Stimulated activated CD8-positive, alpha-beta memory T cell treated with anti-CD3 and anti-CD28 coated beads, Interleukin-15, amount 100 ng/mL, for 4 hours (primary cell): ENCODE measurements around the gene KRT16.
"Not testable (repeated sequence)": the region's sequence is repeated elsewhere in the genome, so short reads cannot be mapped to it uniquely, and the experiment has no call there.

Experiments
- DNase-seq, 2 donors: peaks; one replicate each; pipeline ENCODE4 v3.0.0-alpha.2; 2020; ENCODE audit warnings: low read depth in 2 of 2

KRT16 gene

DNA sequence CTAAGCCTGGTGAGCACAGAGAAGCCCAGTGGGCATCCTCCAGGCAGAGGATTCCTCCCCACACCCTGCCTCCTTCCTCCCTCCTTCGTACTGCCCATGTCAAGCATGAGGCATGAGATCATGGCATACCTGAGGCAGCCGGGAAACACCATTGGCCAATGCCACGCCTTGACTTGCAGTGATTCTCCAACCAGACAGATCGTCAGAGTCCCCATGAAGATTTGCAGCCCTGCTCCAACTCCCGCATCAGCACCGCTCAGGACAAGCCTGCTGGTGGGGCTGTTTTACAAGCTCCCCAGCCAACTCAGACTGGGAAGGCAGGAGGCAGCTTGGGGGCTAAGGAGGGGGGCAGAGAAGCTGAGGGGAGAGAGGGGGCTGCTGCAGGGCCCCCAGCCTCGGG, 2.9 kb upstream of the KRT16 start:
- DNase-seq = no peak

DNA sequence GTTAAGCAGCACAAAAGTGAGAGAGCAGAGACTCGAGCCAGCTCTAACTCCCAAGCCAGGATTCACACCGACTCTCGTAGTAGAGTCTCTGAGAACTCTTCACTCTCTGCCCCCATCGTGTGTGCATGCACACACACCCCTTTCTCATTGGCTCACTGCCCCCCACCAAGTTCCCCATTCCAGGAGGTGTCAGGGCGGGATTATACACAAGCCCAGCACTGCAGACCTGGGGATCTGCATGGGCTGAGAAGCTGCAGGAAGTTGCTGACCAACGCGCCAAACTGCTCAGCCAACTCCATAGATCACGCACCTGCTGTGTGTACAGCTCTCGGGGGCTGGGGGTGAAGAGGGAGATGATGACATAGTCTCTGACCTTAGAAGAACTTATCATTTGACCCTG, 2.2 kb upstream of the KRT16 start:
- DNase-seq = not testable (repeated sequence)

DNA sequence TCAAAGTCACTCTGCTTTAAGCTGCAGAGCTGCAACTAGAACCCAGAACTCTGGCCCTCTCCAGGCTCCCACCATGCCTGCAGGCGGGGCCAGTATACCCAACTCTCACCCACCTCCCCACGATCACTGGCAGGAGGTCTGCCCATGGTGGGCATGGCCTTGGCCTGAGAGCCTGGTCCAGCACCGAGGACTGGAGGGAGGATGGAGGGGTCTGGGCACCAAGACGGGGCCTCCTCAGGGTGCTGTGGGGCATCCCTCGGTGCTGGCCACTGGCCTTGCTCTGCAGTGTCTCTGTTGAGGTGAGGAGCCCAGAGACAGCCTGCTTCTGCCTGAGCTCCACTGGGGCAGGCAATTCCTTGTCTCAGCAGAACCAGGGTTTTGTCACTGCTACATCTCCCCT, 1.5 kb upstream of the KRT16 start:
- no peak for DNase-seq

DNA sequence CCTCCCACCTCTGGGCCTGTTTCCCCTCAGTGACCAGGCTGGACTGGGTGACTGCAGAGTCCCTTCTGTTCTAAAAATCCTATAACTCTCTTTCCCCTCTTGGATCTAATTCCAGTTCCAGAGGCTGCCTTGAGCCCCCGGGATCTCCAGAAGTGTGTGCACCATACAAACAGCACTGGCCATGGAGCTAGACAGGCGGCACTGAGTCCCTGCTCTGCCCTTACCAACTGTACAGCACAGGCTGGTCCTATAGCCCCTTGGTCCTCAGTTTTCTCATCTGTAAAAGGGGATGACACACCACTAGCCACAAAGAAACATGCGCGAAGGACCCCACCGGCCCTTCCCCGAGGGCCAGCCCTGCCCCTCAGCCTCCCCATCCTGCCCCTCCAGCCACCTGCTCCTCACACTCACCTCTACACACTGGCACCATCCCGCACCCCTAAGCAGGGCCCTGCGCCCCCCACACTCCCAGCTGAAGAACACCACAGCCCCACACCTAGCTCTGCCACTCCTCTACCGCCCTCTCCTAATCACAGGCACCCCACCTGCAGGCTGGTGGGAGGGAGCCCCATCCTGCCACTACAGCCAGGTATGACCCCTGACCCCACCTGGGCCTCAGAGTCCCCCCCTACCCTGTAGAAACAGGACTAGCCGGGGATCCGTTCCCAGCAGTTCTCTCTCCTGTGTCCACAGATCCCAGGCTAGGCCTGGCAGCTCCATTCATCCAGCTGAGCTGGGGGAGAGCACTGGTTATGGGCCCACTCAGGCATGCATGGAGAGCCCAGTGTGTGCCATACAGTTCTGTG, 913 bp upstream of the KRT16 start:
- no peak for DNase-seq

DNA sequence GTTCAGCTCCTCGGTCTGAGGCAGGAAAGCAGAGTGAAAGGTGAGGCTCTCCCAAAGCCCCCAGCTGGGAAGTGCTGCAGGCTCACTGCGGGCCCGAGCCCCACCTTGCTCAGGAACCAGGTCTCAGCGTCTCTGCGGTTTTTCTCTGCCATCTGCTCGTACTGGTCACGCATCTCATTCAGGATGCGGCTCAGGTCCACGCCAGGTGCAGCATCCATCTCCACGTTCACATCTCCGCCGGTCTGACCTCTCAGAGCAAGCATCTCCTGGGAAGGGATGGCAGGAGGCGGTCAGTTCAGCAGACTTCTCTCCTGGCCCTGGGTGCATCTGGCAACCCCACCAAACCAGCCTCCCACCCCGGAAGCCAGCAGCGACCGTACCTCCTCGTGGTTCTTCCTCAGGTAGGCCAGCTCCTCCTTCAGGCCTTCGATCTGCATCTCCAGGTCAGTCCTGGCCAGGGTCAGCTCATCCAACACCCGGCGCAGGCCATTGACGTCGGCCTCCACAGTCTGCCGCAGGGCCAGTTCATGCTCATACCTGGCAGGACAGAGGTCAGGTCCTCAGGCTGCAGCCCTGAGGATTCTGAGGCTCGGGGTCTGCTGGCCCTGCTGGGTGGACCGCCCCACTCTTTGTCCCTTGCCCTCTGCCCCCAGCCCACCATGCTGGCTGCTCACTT, 1.5 kb downstream of the KRT16 start:
- no peak for DNase-seq

DNA sequence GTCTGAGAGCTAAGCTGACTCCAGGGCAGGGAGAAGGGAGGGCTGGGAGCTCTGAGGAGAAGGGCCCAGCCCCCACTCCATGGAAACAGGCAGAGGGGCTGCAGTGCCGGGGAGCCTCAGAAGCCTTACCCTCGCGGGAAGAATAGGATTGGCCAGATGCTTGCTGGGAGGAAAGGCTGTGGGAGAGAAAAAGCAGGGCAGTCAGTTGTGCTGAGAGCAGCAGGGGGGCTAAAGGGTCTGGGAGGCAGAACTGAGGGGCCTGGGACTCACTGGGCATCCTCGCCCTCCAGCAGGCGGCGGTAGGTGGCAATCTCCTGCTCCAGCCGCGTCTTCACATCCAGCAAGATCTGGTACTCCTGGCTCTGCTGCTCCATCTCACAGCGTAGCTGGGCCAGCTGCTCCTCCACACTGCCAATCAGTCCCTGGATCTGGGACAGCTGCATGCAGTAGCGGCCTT, 2.5 kb downstream of the KRT16 start:
- not testable (repeated sequence) for DNase-seq

DNA sequence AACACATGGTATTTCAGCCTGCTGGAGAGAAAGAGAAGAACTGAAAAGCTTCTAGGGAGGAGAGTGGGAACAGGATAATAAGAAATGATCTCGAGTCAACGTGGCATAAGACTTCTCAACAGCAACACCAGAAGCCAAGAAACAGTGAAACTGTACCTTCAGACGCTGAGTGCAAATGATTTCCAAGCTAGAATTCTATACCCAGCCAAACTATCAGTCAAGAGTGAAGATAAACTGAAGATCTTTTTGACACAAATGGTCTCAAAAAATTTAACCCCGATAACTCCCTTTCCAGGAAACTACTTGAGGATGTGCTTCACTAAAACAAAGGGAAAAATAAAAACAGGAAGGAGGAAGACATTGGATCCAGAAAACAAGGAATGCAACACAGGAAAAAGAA, 5.6 kb downstream of the KRT16 start:
- DNase-seq = not testable (repeated sequence)

DNA sequence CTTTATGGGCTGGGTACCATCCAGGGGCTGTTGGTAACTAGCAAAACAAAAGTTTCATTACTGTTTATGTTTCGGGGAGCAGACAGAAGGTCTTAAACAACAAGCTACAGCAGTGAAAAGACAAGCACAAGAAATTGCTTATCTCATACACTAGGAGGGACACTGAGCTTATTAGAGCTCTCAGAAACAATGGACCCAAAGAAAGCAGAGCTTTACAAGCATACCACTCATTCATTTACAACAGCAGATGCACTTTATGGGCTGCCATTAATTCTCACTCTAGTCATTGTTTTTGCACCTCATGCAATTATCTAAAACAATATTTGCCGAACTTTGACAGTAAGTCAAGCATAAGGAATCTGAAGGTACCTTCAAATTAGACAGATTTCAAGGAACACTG, 10.0 kb downstream of the KRT16 start:
- DNase-seq = no peak

DNA sequence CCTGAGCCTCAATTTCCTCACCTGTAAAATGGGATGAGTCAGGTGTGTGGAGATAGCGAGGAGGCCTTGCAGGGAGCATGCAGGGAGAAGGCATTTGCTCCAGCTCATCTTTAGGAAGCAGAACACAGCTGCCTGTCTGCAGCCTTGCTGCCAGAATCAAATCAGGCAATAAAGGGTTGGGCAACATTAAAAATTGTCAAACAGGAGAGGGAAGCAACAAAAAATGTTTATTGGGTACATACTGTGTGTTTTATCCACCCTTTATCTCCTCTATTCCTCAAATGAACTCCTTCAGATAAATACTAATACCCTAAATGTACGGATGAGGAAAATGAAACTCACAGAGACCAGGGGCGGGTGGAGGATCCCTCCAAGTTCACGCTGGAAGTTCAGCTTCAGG, 12.2 kb downstream of the KRT16 start:
- DNase-seq = no peak

DNA sequence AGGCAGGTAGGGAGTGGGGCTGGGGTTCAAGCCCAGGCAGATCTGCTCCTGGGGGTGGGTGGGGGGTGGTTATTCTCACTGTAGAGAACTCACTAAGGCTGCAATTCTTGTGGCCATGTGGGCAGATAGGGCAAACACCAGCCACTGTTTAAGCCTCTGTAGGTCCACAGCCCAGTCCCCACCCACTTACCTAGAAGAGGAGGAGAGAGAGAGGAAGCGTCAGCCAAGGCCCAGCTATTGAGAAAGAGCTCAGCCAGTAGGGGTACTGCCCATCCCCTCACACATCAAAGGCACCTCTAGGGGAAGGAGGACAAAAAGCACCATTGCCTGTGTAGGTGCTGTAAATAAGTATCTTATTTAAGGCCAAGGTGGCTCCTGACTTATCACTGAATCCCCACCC, 12.9 kb downstream of the KRT16 start:
- no peak for DNase-seq

DNA sequence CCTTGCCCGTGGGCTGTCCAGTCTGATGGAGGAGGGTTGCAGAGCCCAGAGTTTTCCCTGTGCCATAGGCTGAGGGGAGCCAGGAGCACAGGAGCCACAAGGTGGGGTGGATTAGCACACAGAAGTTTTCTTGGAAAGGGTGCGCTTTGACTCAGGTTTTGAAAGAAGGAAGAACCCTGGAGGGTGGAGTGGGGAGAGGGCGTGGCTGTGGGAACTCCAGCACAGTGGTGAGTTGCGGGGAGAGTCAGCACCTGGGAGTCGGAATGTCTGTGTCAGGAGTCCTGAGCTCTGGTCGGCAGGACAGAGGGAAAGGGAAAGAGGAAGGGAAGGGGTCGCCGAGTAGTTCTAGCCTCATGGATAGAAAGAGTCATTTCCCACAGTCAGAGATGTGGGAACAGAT, 17.0 kb downstream of the KRT16 start:
- no peak for DNase-seq

DNA sequence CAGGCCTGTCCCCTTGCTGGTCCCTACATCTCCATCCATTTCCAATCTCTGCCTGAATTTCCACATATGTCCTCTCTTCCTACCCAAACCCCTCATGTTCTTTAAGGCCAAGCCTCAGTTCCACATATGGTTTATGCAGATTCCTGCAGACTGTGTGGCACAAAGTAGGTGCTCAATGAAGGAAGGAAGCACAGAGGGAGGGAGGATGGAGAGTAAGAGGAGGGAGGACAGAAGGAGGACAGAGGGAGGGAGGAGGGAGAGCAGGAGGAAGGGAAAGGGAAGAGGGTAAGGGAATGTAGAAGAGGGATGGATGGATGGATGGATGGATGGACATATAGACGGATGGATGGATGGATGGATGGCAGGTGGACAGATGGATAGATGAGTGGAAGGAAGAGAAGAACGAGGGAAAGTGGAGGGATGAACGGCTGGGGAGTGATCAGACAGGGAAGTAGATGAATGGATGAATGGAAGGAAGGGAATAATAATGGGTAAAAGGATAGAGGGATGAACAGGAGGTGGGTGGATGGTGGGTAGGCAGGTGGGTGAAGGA, 18.1 kb downstream of the KRT16 start:
- DNase-seq = no peak

DNA sequence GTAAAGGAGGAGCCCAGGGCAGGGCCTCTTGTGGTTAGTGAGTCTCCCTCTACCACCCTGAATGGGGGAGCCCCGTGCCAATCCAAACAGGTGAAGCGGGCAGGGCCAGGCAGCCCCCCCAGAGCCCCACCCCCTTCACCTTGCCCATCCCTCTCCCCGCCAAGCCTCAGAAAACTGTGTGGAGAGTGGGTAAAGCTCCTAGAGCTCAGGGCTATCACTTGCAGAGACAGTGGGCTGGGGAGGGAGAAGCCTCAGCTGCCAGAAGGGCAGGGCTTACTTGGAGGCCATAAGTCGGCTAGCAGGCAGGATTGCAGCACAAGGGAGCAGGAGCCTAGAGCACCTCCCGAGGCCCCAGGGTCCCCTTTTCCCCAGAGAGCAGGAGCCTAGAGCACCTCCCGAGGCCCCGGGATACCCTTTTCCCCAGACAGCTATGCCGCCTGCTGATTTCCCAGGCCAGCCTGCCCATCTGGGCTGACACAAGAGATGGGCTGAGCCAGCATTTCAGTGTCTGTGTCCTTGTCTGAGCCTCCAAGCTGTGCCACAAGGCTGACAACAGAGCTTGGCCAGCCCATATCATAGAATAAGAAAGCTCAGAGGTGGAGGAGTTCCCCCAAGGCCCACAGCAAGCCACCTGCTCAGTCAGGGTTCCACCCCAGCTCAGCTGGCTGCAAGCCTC, 19.1 kb downstream of the KRT16 start:
- DNase-seq = no peak

DNA sequence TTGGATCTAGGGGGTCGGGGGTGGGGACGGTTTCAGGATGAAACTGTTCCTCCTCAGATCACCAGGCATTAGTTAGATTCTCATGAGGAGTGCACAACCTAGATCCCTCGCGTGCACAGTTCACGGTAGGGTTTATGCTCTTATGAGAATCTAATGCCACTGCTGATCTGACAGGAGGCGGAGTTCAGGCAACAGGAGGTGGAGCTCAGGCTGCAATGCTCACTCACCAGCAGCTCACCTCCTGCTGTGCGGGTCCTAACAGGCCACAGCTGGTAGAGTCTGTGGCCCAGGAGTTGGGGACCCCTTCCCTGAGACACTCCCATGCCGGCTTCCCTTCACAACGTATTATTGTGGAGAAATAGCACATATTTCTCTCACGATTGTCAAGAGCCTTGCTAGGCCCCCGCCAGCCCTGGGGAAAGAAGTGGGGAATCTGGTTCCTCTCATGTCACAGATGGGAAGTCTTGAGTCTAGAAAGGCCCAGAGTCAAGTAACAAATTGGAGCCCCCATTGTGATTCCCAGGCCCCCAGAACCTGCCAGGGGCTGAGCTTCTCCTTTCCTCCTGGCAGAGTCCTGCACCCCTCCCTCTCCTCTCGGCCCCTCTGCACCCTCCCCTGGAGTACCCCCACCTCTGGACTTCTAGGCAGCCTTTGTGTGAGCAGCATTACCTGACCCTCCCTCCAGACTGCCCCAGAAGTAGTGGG, 19.8 kb downstream of the KRT16 start:
- DNase-seq = no peak

DNA sequence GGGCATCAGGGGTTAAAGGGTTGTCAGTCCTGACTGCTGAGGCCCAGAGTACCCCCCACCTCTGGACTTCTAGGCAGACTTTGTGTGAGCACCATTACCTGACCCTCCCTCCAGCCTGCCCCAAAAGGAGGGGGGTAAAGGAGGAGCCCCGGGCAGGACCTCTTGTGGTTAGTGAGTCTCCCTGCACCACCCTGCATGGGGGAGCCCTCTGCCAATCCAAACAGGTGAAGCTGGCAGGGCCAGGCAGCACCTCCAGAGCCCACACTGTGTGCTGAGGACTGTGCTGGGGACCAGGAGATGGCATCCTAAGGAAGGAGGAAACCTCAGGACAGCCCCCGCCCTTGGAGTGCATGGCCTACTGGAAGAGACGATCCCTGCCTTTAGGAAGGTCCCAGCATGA, 23.3 kb downstream of the KRT16 start:
- no peak for DNase-seq

DNA sequence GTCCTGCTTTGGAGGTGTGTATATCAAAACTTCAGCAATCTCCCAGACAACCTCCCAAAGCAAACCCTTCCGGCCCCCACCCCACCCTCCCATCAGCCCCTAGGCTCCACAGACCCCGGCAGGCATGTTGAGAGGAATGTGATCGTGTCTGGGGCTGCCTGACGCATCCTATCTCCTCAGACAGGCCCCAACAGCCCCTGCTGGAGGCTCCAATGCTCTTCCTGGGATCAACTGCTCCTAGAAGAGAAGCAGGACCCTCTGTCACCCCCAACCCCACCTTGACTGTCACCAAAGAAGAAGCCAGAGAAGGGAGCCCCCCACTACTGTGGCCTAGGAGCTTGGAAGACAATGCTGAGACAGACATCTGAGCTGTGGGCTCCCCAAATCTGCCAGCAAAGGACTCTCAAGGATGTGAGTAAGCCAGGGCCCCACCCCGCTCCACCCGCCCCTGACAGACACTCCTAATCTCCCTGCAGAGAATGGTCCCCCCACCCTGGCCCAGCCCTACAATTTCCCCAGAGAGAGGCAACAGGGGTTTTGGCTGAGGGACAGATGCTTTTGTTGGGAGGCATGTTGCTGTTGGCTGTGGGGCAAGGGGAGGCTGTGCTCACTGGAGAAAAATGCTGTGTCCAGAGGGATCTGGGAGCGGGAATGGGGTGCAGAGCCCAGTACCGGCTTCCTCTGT, 24.3 kb downstream of the KRT16 start:
- no peak for DNase-seq

DNA sequence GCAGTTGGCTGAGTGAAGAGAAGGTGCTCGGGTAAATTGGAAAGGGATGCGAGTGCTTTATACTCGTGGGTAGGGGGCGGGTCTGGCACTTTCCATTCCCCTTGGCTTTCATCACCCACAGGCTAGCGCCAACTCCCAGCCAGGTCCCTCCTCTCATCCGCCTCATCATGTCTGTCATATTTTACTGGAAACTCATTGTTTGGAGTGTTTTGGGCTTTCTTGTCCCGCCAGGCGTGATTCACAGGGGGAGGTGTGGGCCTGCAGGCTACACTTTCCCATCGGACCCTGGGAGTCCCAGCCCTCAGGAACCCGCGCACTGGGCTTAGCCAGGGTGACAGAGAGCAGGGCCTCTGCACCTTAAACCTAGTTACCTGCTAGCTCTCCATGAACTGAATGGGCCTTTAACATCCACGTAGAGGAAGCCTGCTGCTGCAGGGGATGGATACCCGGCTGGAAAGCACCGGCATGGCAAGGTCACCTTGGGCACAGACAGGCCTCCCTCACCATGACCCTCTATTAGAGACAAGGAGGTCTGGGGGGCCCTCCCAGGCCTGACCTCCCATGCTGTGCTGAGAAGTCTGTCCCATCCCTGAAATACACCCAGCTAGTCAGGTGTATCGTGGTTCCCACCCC, 25.6 kb downstream of the KRT16 start, which contains the start of gene KRT14:
TSS of gene KRT14 (minus strand) at position 33 of the 633 bp plus-strand sequence. CDS start 61 bp downstream, outside the sequence.
- DNase-seq = no peak

DNA sequence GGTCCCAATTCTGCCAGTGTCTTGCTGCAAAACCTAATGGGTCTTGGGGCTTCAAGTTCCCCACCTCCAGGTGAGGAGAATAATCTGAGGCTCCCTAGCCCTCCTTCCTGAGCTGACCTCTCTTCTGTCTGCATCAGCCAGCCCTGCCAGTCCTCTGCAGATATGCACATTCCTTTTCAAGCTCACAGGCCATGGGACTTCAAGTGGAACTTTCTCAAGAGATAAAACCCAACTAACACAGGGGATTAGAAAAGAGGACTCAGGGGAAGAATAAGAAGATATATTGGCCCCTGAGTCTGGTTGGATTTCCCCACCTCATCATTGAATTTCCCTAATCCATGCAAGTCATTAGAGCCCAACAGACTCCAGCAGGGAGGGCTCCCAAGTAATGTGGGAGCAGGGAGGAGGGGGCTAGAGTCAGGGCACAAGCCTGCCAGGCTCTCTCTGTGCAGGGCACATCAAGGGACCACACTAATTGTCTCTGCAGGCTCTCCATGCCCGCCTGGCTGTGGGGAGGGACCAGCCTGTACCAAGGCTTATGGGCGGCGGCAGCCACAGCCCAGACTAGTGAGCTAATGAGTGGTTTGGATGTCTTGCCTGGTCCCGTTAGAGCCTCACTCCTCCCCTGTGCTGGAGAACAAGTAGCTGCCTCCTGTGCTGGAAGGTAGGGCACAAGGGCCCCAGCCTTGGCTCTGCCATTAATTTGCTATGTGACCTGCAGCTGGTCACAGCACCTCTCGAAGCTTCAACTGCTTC, 27.1 kb downstream of the KRT16 start:
- no peak for DNase-seq

DNA sequence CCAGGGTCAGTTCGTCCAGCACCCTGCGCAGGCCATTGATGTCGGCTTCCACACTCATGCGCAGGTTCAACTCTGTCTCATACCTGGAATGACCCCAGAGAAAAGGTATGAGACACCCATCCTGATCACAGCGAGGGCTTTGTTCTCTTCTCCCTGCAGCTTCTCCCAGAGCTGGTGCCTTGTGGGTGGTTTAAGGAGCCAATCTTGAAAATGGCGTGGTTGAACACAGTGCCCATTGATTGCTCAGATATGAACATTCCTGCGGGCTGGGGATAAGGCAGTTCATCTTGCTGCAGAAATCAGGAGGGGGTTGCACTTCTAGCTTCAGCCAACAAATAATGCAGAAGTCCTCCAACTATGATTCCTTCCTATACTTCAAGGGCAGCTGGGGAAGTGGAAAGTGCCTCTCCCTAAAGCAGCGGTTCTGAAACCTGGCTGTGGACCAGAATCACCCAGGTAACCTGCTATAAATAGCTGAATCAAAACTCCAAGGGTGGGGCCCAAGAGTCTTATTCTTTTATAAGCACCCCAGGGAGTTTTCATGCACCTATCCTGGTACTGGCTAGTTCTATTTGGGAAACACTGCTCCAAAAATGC, 28.1 kb downstream of the KRT16 start:
- not testable (repeated sequence) for DNase-seq
